Astrocyte (in vitro differentiated cells and primary cell): ENCODE results near the gene MELTF. TPM values are rescaled to one million over a fixed set of nuclear protein-coding genes. Genes with fewer than 3 reads are reported as not detected.

ENCODE experiments used
- DNase-seq: peaks from one replicate; pipeline ENCODE4 v3.0.0-alpha.2; 2010; ENCODE audit warnings: low read depth
- FAIRE-seq: peaks from 2 replicates; lab custom pipeline; 2011; peaks lifted over from hg19 to GRCh38; lab: Jason Lieb, UNC
- H2AFZ ChIP-seq: 2 replicates; pipeline ENCODE4 v1.6.0; 2012; ENCODE audit warnings: low read depth, low read length, inconsistent platforms
- H3K27ac ChIP-seq: 2 replicates; pipeline ENCODE4 v1.5.1; 2011; ENCODE audit warnings: low read depth, low read length, inconsistent platforms
- H3K27me3 ChIP-seq: 2 replicates; pipeline ENCODE4 v1.6.0; 2011; ENCODE audit warnings: low read length, inconsistent platforms; ENCODE audit not compliant: insufficient read depth
- H3K36me3 ChIP-seq: 2 replicates; pipeline ENCODE4 v1.5.1; 2011; ENCODE audit warnings: low read length, inconsistent platforms; ENCODE audit not compliant: insufficient read depth
- H3K4me1 ChIP-seq: 2 replicates; pipeline ENCODE4 v1.5.1; 2011; ENCODE audit warnings: low read length, inconsistent platforms; ENCODE audit not compliant: insufficient read depth
- H3K4me2 ChIP-seq: 2 replicates; pipeline ENCODE4 v1.6.0; 2012; ENCODE audit warnings: low read length, inconsistent platforms
- H3K4me3 ChIP-seq: 2 replicates; pipeline ENCODE4 v1.5.1; 2011; ENCODE audit warnings: low read depth, mild to moderate bottlenecking, low read length, inconsistent platforms; ENCODE audit not compliant: insufficient read depth
- H3K79me2 ChIP-seq: 2 replicates; pipeline ENCODE4 v1.6.0; 2012; ENCODE audit warnings: mild to moderate bottlenecking, low read length, inconsistent platforms; ENCODE audit not compliant: insufficient read depth
- H3K9ac ChIP-seq: 2 replicates; pipeline ENCODE4 v1.6.0; 2012; ENCODE audit warnings: mild to moderate bottlenecking, low read length, inconsistent platforms
- H3K9me3 ChIP-seq: 2 replicates; pipeline ENCODE4 v1.5.1; 2012; ENCODE audit warnings: low read depth, mild to moderate bottlenecking, low read length, inconsistent platforms; ENCODE audit not compliant: insufficient read depth
- H4K20me1 ChIP-seq: 2 replicates; pipeline ENCODE4 v1.6.0; 2012; ENCODE audit warnings: low read length, inconsistent platforms; ENCODE audit not compliant: insufficient read depth
- H3K27ac Mint-ChIP-seq: one replicate; pipeline ENCODE4 v1.8.0; 2021; ENCODE audit warnings: mild to moderate bottlenecking, mixed read lengths; ENCODE audit not compliant: unreplicated experiment
- H3K27me3 Mint-ChIP-seq: one replicate; pipeline ENCODE4 v1.8.0; 2021; ENCODE audit warnings: low read depth, mixed read lengths; ENCODE audit not compliant: unreplicated experiment
- H3K36me3 Mint-ChIP-seq: one replicate; pipeline ENCODE4 v1.8.0; 2021; ENCODE audit warnings: low read depth, mixed read lengths; ENCODE audit not compliant: unreplicated experiment
- H3K4me1 Mint-ChIP-seq: one replicate; pipeline ENCODE4 v1.8.0; 2021; ENCODE audit warnings: low read depth, mixed read lengths; ENCODE audit not compliant: unreplicated experiment
- H3K4me3 Mint-ChIP-seq: one replicate; pipeline ENCODE4 v1.8.0; 2021; ENCODE audit warnings: mild to moderate bottlenecking, moderate library complexity, mixed read lengths; ENCODE audit not compliant: unreplicated experiment
- H3K9me3 Mint-ChIP-seq: one replicate; pipeline ENCODE4 v1.8.0; 2021; ENCODE audit warnings: mild to moderate bottlenecking, mixed read lengths; ENCODE audit not compliant: unreplicated experiment
- EZH2 ChIP-seq: IDR thresholded peaks from 2 replicates; pipeline ENCODE4 v1.6.1; 2012; ENCODE audit warnings: mild to moderate bottlenecking, low read length, inconsistent platforms; ENCODE audit not compliant: insufficient read depth
- total RNA-seq: library from RNA; stranded (reverse); gene quantifications from 2 replicates; pipeline ENCODE4 v1.2.1, GENCODE V29; 2021
- TF ChIP-seq, protein P1 (sequence below): IDR thresholded peaks from 2 replicates; pipeline ENCODE4 v1.5.1; 2011; ENCODE audit warnings: low read depth, mild to moderate bottlenecking, inconsistent platforms, low read length, moderate library complexity; ENCODE audit not compliant: insufficient read depth

The MELTF gene
- total RNA-seq, 1 donor from 2014 or later, result 24.0 TPM

DNA sequence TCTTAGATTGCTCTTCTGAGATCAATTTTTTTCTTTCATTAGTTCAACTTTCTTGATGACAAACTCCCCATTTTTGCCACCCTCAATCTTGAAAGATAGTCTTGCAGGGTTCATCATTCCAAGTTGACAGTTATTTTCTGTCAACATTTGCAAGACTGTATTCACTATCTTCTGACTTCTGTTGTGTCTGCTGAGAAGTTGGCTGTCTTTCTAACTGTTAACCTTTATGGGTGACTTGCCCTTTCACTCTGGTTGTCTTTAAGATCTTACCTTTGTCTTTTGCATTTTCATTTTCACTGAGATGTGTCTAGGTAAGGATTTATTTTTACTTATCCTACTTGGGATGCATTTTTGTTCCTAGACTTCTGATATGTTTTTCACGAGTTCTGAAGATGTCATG is 46.4 kb downstream of the MELTF start:
- no peak overlapping the region for H3K27ac ChIP-seq

DNA sequence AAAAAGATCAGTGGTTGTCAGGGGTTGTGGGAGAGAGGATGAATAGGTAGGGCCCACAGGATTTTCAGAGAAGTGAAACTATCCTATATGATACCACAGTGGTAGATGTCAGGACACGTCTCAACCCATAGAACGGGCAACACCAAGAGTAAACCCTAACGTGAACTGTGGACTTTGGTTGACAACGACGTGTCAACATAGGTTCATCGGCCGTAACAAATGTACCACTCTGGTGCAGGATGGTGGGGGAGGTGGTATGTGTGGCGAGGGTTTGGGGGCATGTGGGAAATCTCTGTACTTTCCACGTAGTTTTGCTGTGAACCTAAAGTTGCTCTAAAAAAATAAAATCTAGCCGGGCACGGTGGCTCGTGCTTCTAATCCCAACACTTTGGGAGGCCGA is 48.0 kb downstream of the MELTF start:
- Histone ChIP-seq H3K79me2 (no peaks in the 10 kb centered on the region), H3K36me3 (no peaks in the 10 kb centered on the region), H3K27me3 (no peaks in the 10 kb centered on the region), H3K9ac (no peak overlapping the region), H3K27ac (no peak overlapping the region), H3K4me3 (no peak overlapping the region), H3K9me3 (peaks cover 2% of the 10 kb centered on the region), H2AFZ (no peak overlapping the region), H4K20me1 (no peaks in the 10 kb centered on the region), H3K4me2 (no peak overlapping the region), H3K4me1 (no peaks in the 10 kb centered on the region)
- no peak overlapping the region for H3K4me3 Mint-ChIP-seq
- FAIRE-seq, result peak; percentile 23
- H3K9me3 Mint-ChIP-seq, result peaks cover 7% of the 10 kb centered on the region
- TF ChIP-seq, protein P1, sequence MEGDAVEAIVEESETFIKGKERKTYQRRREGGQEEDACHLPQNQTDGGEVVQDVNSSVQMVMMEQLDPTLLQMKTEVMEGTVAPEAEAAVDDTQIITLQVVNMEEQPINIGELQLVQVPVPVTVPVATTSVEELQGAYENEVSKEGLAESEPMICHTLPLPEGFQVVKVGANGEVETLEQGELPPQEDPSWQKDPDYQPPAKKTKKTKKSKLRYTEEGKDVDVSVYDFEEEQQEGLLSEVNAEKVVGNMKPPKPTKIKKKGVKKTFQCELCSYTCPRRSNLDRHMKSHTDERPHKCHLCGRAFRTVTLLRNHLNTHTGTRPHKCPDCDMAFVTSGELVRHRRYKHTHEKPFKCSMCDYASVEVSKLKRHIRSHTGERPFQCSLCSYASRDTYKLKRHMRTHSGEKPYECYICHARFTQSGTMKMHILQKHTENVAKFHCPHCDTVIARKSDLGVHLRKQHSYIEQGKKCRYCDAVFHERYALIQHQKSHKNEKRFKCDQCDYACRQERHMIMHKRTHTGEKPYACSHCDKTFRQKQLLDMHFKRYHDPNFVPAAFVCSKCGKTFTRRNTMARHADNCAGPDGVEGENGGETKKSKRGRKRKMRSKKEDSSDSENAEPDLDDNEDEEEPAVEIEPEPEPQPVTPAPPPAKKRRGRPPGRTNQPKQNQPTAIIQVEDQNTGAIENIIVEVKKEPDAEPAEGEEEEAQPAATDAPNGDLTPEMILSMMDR, result no peak
- no peak for TF ChIP-seq EZH2
- DNase-seq, result no peak
- no peak overlapping the region for H3K27ac Mint-ChIP-seq
- H3K4me1 Mint-ChIP-seq, result no peaks in the 10 kb centered on the region
- peaks cover 13% of the 10 kb centered on the region for H3K27me3 Mint-ChIP-seq
- no peaks in the 10 kb centered on the region for H3K36me3 Mint-ChIP-seq

More for the DNA sequence above, 46.4 kb downstream of the MELTF start:
- H4K20me1 ChIP-seq, result no peaks in the 10 kb centered on the region
- no peak for DNase-seq
- H3K9ac ChIP-seq, result no peak overlapping the region
- no peaks in the 10 kb centered on the region for H3K79me2 ChIP-seq
- Mint-ChIP-seq H3K4me3 (no peak overlapping the region), H3K27me3 (peaks cover 22% of the 10 kb centered on the region), H3K9me3 (peaks cover 7% of the 10 kb centered on the region), H3K4me1 (no peaks in the 10 kb centered on the region), H3K27ac (no peak overlapping the region), H3K36me3 (no peaks in the 10 kb centered on the region)
- TF ChIP-seq, protein P1, result no peak
- no peak for TF ChIP-seq EZH2
- H3K36me3 ChIP-seq, result no peaks in the 10 kb centered on the region
- H3K4me3 ChIP-seq, result no peak overlapping the region
- H3K27me3 ChIP-seq, result peaks cover 3% of the 10 kb centered on the region
- no peak overlapping the region for H2AFZ ChIP-seq
- no peaks in the 10 kb centered on the region for H3K4me1 ChIP-seq
- H3K4me2 ChIP-seq, result no peak overlapping the region
- peaks cover 2% of the 10 kb centered on the region for H3K9me3 ChIP-seq
- no peak for FAIRE-seq

DNA sequence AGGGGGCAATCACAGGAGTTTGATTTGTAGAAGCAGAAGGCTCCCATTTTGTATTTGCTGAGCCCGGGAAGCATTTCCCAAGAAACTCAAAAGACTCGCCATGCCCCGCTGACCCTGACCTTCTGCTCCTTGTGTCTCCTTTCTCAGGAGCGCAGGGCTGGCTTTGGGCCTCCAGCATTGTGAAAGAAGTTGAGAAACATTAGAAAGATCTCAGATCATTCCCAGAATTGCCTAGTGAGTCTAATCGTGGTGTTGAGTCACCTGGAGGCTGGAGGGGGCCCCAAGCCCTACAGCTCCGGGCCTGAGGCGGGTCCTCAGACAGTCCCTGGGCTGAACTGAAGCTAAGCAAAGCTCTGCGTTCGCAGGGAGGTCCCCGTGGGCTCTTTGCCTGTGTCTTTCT is 50.1 kb downstream of the MELTF start:
- Histone ChIP-seq H3K4me1 (no peaks in the 10 kb centered on the region), H3K9me3 (peaks cover 2% of the 10 kb centered on the region), H3K4me2 (no peak overlapping the region), H3K27ac (no peak overlapping the region), H2AFZ (no peak overlapping the region), H3K9ac (no peak overlapping the region), H3K79me2 (no peaks in the 10 kb centered on the region), H3K36me3 (no peaks in the 10 kb centered on the region), H4K20me1 (no peaks in the 10 kb centered on the region), H3K4me3 (no peak overlapping the region), H3K27me3 (no peaks in the 10 kb centered on the region)
- no peak for DNase-seq
- H3K4me1 Mint-ChIP-seq, result no peaks in the 10 kb centered on the region
- peaks cover 7% of the 10 kb centered on the region for H3K9me3 Mint-ChIP-seq
- H3K27ac Mint-ChIP-seq, result no peak overlapping the region
- no peak overlapping the region for H3K4me3 Mint-ChIP-seq
- H3K27me3 Mint-ChIP-seq, result peaks cover 20% of the 10 kb centered on the region
- peaks cover 4% of the 10 kb centered on the region for H3K36me3 Mint-ChIP-seq
- FAIRE-seq, result no peak
- TF ChIP-seq EZH2, result no peak
- TF ChIP-seq, protein P1, result no peak
